Fibroblast of lung (primary cell): ENCODE measurements around the gene RRBP1. TPM values are rescaled to one million over a fixed set of nuclear protein-coding genes. Genes with fewer than 3 reads are reported as not detected.

Experiments
- DNase-seq, 2 donors: peaks; one replicate each; pipeline versions ENCODE4 v3.0.0 to v3.0.0-alpha.2; 2010; ENCODE audit warnings: low read depth in 2 of 2
- H2AFZ ChIP-seq: 2 replicates; pipeline ENCODE4 v1.5.1; 2012; ENCODE audit warnings: low read length, control low read depth, inconsistent platforms
- H3K27ac ChIP-seq: 2 replicates; pipeline ENCODE4 v1.5.1; 2011; ENCODE audit warnings: low read length, control low read depth; ENCODE audit not compliant: insufficient read depth
- H3K27me3 ChIP-seq: 2 replicates; pipeline ENCODE4 v1.5.1; 2011; ENCODE audit warnings: mild to moderate bottlenecking, low read length; ENCODE audit not compliant: control insufficient read depth, insufficient read depth
- H3K36me3 ChIP-seq: 2 replicates; pipeline ENCODE4 v1.5.1; 2011; ENCODE audit warnings: low read length; ENCODE audit not compliant: control insufficient read depth, insufficient read depth
- H3K4me1 ChIP-seq: 2 replicates; pipeline ENCODE4 v1.5.1; 2011; ENCODE audit warnings: low read length; ENCODE audit not compliant: control insufficient read depth, insufficient read depth; ENCODE audit errors: extremely low read depth
- H3K4me2 ChIP-seq: 2 replicates; pipeline ENCODE4 v1.5.1; 2011; ENCODE audit warnings: low read length, control low read depth; ENCODE audit not compliant: insufficient read depth; ENCODE audit errors: extremely low read depth
- H3K4me3 ChIP-seq, 4 experiments: fragments of 200-600 bp in 1 of 4; sonication (generic) in 1 of 4; replicated peaks in 1 of 4; 2 replicates each; pipeline ENCODE4 v1.5.1; 2011 to 2016; ENCODE audit warnings: low read length in 4 of 4, low read depth in 3 of 4, mild to moderate bottlenecking in 3 of 4, control low read depth in 2 of 4, inconsistent platforms in 1 of 4, mixed read lengths in 1 of 4; ENCODE audit not compliant: insufficient read depth in 1 of 4; ENCODE audit errors: control extremely low read depth in 1 of 4
- H3K79me2 ChIP-seq: 2 replicates; pipeline ENCODE4 v1.5.1; 2012; ENCODE audit warnings: mild to moderate bottlenecking, low read length, inconsistent platforms; ENCODE audit not compliant: control insufficient read depth, insufficient read depth
- H3K9ac ChIP-seq: 2 replicates; pipeline ENCODE4 v1.5.1; 2011; ENCODE audit warnings: mild to moderate bottlenecking, low read length, control low read depth; ENCODE audit not compliant: insufficient read depth
- H3K9me3 ChIP-seq: 2 replicates; pipeline ENCODE4 v1.5.1; 2012; ENCODE audit warnings: low read depth, low read length; ENCODE audit not compliant: control insufficient read depth, insufficient read depth
- H4K20me1 ChIP-seq: 2 replicates; pipeline ENCODE4 v1.5.1; 2011; ENCODE audit warnings: low read length; ENCODE audit not compliant: control insufficient read depth, insufficient read depth; ENCODE audit errors: extremely low read depth
- CTCF ChIP-seq, 2 donors: IDR thresholded peaks in 1 of 2; conservative IDR thresholded peaks in 1 of 2; 1 replicate in 1 of 2; 2 replicates in 1 of 2; pipeline ENCODE4 v1.5.1; 2011 to 2012; ENCODE audit warnings: low read length in 2 of 2, control low read depth in 1 of 2, inconsistent platforms in 1 of 2, low read depth in 1 of 2, mild to moderate bottlenecking in 1 of 2
- EZH2 ChIP-seq: IDR thresholded peaks from 2 replicates; pipeline ENCODE4 v1.5.1; 2012; ENCODE audit warnings: low read length, control low read depth, mild to moderate bottlenecking; ENCODE audit errors: missing control alignments
- polyA plus RNA-seq, 2 donors: library from polyadenylated mRNA; depleted of rRNA in 1 of 2; stranded (reverse) in 1 of 2; unstranded in 1 of 2; fragments of >200 nt; gene quantifications; 2 replicates each; pipeline ENCODE4 v1.2.1, GENCODE V29; 2011 to 2012; ENCODE audit warnings: missing spikeins in 1 of 2
- total RNA-seq: library from RNA; depleted of rRNA; stranded (reverse); fragments of >200 nt; gene quantifications from 2 replicates; pipeline ENCODE4 v1.2.1, GENCODE V29; 2014

Gene RRBP1
- total and polyA plus RNA-seq, 2 donors (not counting 1 experiment from before 2014, with no cell fraction given), result 169 to 233 TPM

GRCh38 chr20:17630151-17630805 is 51.8 kb downstream of the RRBP1 start:
- no peak overlapping the region for H3K4me2 ChIP-seq
- no peak for TF ChIP-seq EZH2
- TF ChIP-seq CTCF (conservative IDR thresholded peaks at IDR 0.05 in 1 of 2, IDR thresholded peaks at IDR 0.05 in 1 of 2; ENCODE audit: low read depth in 1 of 2, low read length in 2 of 2), result no peak
- no peaks in the 10 kb centered on the region for H3K9me3 ChIP-seq
- peaks cover 67% of the 10 kb centered on the region for H3K36me3 ChIP-seq
- H4K20me1 ChIP-seq, result no peaks in the 10 kb centered on the region
- H3K4me3 ChIP-seq, result no peak overlapping the region
- no peak overlapping the region for H3K27ac ChIP-seq
- H3K79me2 ChIP-seq, result peaks cover 5% of the 10 kb centered on the region
- H2AFZ ChIP-seq, result no peak overlapping the region
- H3K9ac ChIP-seq, result no peak overlapping the region
- no peak for DNase-seq
- peaks cover 2% of the 10 kb centered on the region for H3K4me1 ChIP-seq
- no peaks in the 10 kb centered on the region for H3K27me3 ChIP-seq

- no peaks in the 10 kb centered on the region for H4K20me1 ChIP-seq
- no peaks in the 10 kb centered on the region for H3K9me3 ChIP-seq
- TF ChIP-seq EZH2, result no peak
- TF ChIP-seq CTCF (conservative IDR thresholded peaks at IDR 0.05 in 1 of 2, IDR thresholded peaks at IDR 0.05 in 1 of 2; ENCODE audit: low read depth in 1 of 2, low read length in 2 of 2), result no peak
- peaks cover 2% of the 10 kb centered on the region for H3K79me2 ChIP-seq
- peaks cover 66% of the 10 kb centered on the region for H3K36me3 ChIP-seq
- H3K27ac ChIP-seq, result no peak overlapping the region
- no peak overlapping the region for H3K9ac ChIP-seq
- no peak overlapping the region for H2AFZ ChIP-seq
- H3K4me3 ChIP-seq, result no peak overlapping the region
- H3K4me2 ChIP-seq, result no peak overlapping the region
- no peak for DNase-seq
- no peaks in the 10 kb centered on the region for H3K27me3 ChIP-seq
- no peaks in the 10 kb centered on the region for H3K4me1 ChIP-seq
These were observed 52.4 kb downstream of the RRBP1 start for GRCh38 chr20:17629678-17630089.

DNA sequence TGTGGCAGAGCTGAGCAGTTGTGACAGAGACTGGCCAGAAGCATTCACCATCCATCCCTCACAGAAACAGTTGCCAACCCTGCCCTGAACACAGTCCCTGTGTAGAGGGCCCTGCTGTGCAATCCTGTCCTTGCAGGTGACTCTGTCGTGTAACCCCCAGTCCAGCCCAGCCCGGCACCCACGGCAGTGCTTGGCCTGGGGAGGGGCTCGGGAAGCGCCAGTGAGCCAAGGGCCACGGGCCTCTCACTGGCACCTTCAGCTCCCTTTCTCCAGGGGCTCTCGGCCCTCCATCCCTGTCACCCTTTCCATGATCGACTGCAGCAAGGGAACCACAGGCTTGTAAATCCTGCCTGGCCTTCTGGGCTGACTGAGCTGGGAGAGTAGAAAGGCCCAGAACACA is 53.0 kb downstream of the RRBP1 start:
- Histone ChIP-seq H3K4me1 (no peaks in the 10 kb centered on the region), H3K9ac (no peak overlapping the region), H3K79me2 (peaks cover 5% of the 10 kb centered on the region), H3K4me3 (no peak overlapping the region), H3K27ac (no peak overlapping the region), H3K4me2 (no peak overlapping the region), H4K20me1 (no peaks in the 10 kb centered on the region), H3K27me3 (no peaks in the 10 kb centered on the region), H3K9me3 (no peaks in the 10 kb centered on the region), H2AFZ (no peak overlapping the region), H3K36me3 (peaks cover 67% of the 10 kb centered on the region)
- TF ChIP-seq CTCF (conservative IDR thresholded peaks at IDR 0.05 in 1 of 2, IDR thresholded peaks at IDR 0.05 in 1 of 2; ENCODE audit: low read depth in 1 of 2, low read length in 2 of 2), result no peak
- TF ChIP-seq EZH2, result no peak
- no peak for DNase-seq
